Memory B cell (primary cell): ENCODE data around the gene CLK2.

Source experiments
- ATAC-seq: fragments of 150-1000 bp; cut with Tn5 transposase; 2 replicates; pipeline ENCODE4 v1.10.0; 2021; ENCODE audit warnings: low read depth, mild to moderate bottlenecking, moderate library complexity
- DNase-seq, 2 donors: peaks; one replicate each; pipeline ENCODE4 v3.0.0; 2022; ENCODE audit warnings: low spot score in 2 of 2
- H3K27ac Mint-ChIP-seq: one replicate; pipeline ENCODE4 v1.8.0; 2022; ENCODE audit warnings: mild to moderate bottlenecking, moderate library complexity, mixed read lengths
- H3K27me3 Mint-ChIP-seq: one replicate; pipeline ENCODE4 v1.8.0; 2022; ENCODE audit warnings: mixed read lengths
- H3K36me3 Mint-ChIP-seq: one replicate; pipeline ENCODE4 v1.8.0; 2022; ENCODE audit warnings: mild to moderate bottlenecking, mixed read lengths
- H3K4me1 Mint-ChIP-seq: one replicate; pipeline ENCODE4 v1.8.0; 2022; ENCODE audit warnings: mixed read lengths
- H3K4me3 Mint-ChIP-seq: one replicate; pipeline ENCODE4 v1.8.0; 2022; ENCODE audit warnings: mild to moderate bottlenecking, moderate library complexity, mixed read lengths
- H3K9me3 Mint-ChIP-seq: one replicate; pipeline ENCODE4 v1.8.0; 2022; ENCODE audit warnings: mixed read lengths

Gene CLK2

DNA sequence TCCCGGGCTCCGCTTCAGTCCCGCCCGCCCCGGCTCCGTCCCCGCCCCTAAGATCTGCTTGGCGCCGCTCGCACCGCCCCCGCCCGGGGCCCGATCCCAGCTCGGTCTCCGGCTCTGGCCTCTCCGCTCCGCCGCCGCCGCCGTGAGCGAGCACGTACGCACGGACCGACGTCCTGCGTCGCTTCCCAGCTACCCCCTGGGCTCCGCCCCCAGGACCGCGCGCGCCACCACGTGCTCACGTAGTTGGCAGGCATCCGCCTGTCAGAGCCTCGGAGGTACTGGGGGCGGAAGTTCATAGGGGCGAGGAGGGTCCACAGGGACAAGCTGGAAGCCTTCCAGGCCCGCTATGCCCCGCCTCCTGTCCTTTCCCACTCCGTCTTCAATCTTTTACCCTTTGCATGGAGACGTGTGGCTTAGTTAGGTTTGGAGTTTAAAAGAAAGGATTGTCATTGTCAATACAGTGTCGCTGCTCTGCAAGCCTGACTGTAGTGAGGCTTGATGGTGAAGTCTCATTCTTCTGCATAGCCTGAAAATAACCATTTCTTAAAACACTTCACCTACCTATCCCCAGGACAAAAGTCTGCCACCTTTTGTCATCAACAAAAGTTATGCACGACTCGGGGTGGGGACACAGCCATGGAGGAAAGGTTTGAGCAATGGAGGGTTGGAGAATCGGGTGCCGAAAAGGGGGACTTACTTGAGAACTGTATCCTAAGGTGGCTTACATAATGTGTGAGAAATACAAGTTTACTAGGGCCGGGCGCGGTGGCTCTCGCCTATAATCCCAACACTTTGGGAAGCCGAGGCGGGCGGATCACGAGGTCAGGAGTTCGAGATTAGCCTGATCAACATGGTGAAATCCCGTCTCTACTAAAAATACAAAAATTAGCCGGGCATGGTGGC is at the start of gene CLK2:
TSS of gene CLK2 (minus strand) at position 162 of the 903 bp plus-strand sequence. CDS start 2,527 bp downstream, outside the sequence.
- peak within 1 kb of the TSS; percentile 92 for H3K4me3 Mint-ChIP-seq
- ATAC-seq (peak; percentile 85), DNase-seq (peak; percentile 88 to 90)
- peaks cover 13% of the 10 kb centered on the region for H3K36me3 Mint-ChIP-seq
- no peaks in the 10 kb centered on the region for H3K9me3 Mint-ChIP-seq
- H3K4me1 Mint-ChIP-seq: peaks cover 37% of the 10 kb centered on the region
- H3K27me3 Mint-ChIP-seq: no peaks in the 10 kb centered on the region
- H3K27ac Mint-ChIP-seq: peak within 1 kb of the TSS; percentile 93

DNA sequence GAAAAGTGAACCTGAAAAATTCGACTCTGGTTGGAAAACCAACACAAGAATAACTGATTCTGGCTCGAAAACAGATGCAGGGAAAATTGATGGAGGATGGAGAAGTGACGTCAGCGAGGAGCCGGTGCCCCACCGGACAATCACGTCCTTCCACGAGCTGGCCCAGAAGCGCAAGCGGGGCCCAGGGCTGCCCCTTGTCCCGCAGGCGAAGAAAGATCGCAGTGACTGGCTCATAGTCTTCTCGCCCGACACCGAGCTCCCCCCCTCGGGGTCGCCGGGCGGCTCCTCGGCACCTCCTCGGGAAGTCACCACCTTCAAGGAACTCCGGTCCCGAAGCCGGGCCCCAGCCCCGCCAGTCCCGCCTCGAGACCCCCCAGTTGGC is 49.3 kb upstream of the CLK2 start:
- Mint-ChIP-seq H3K36me3 (peaks cover 4% of the 10 kb centered on the region), H3K4me3 (peak overlapping the region; percentile 92), H3K9me3 (no peaks in the 10 kb centered on the region), H3K4me1 (peaks cover 22% of the 10 kb centered on the region), H3K27ac (no peak overlapping the region), H3K27me3 (no peaks in the 10 kb centered on the region)
- DNase-seq: no peak
- ATAC-seq: no peak

DNA sequence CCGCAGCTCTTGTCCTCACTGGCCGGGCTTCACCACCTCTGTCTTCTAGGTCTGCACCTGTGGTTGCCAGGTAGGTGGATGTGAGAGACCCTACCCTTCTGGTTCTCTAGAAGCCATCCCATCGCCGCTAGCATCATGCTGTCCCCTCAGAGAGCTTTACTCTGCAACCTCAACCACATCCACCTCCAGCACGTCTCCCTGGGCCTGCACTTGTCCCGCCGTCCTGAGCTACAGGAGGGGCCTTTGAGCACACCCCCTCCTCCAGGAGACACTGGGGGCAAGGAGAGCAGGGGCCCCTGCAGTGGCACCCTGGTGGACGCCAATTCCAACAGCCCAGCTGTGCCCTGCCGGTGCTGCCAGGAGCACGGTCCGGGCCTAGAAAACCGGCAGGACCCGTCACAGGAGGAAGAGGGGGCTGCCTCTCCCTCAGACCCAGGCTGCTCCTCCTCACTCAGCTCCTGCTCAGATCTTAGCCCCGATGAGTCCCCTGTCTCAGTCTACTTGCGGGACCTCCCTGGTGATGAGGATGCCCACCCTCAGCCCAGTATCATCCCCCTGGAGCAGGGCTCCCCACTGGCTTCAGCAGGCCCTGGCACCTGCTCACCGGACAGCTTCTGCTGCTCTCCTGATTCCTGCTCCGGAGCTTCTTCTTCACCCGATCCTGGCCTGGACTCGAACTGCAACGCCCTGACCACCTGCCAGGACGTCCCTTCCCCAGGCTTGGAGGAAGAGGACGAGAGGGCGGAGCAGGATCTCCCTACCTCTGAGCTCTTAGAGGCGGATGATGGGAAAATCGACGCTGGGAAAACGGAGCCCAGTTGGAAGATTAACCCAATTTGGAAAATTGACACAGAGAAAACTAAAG is 48.6 kb upstream of the CLK2 start:
- Mint-ChIP-seq H3K4me1 (peaks cover 22% of the 10 kb centered on the region), H3K27ac (no peak overlapping the region), H3K36me3 (peaks cover 4% of the 10 kb centered on the region), H3K27me3 (no peaks in the 10 kb centered on the region), H3K9me3 (no peaks in the 10 kb centered on the region), H3K4me3 (peak overlapping the region; percentile 92)
- DNase-seq: no peak
- no peak for ATAC-seq

DNA sequence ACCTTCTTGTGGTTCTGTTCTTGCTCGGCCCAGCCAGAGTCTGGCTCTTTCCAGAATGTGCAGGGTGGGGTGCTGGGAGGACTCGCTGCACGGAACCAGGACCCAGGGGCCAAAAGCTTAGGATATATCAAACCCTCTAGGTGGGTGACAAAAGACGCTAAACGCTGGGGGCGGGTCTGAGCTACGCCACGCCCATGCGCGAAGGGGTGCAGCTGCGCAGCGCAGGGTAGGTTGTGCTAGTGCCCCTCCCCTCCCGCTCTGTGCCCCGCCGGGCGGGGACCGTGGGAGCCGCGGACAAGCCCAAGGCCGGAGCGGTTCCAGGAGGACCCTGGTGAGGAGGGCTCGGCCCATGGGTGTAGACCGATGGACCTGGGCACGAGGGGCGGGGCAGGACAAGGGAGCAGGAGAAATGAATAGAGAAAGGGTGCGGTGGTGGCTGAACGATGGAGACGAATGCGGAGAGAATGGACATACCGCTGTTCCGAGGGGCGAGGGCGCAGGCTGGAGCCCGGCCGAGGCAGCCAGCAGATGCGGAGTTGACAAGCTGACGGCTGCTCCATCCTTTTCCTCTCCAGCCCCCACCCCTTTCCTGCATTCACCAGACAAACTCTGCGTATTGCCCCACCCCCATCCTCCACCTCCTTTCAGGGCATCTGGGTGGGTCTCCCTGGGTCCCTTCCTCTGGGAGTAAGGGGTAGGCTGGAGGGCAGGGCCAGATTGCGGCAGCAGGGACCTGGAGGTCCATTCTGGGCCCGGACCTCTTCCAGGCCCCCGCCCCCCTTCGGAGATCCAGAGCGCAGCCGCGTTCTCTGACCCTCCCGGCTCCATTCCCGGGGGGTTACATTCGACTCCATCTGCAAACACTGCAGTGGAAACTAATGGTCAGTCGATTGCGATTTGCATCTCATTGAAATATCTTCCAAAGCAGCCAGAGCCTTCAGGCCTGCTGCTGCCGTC is 47.6 kb upstream of the CLK2 start, which contains the start of gene RUSC1:
TSS of gene RUSC1 (plus strand) at position 234 of the 957 bp plus-strand sequence. CDS start 880 bp downstream, outside the sequence.
- DNase-seq: peak; percentile 52 to 61
- H3K36me3 Mint-ChIP-seq: peaks cover 4% of the 10 kb centered on the region
- no peaks in the 10 kb centered on the region for H3K27me3 Mint-ChIP-seq
- peak within 1 kb of the TSS; percentile 78 for H3K4me3 Mint-ChIP-seq
- no peaks in the 10 kb centered on the region for H3K9me3 Mint-ChIP-seq
- ATAC-seq: peak; percentile 21
- H3K27ac Mint-ChIP-seq: no peak within 1 kb of the TSS
- peaks cover 19% of the 10 kb centered on the region for H3K4me1 Mint-ChIP-seq

DNA sequence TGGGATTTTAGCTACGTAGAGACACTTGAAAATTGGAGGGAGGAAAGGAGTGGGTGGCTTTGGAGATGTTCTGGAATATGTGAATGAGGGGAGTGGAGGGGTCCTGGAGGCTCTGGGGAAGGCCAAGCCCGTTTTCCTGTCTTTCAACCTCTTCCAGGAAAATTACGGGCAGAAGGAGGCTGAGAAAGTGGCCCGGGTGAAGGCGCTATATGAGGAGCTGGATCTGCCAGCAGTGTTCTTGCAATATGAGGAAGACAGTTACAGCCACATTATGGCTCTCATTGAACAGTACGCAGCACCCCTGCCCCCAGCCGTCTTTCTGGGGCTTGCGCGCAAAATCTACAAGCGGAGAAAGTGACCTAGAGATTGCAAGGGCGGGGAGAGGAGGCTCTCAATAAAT is 46.9 kb upstream of the CLK2 start:
- Mint-ChIP-seq H3K27me3 (no peaks in the 10 kb centered on the region), H3K9me3 (no peaks in the 10 kb centered on the region), H3K36me3 (peaks cover 4% of the 10 kb centered on the region), H3K4me1 (peaks cover 16% of the 10 kb centered on the region), H3K4me3 (peak overlapping the region; percentile 78), H3K27ac (no peak overlapping the region)
- no peak for ATAC-seq
- DNase-seq: no peak

DNA sequence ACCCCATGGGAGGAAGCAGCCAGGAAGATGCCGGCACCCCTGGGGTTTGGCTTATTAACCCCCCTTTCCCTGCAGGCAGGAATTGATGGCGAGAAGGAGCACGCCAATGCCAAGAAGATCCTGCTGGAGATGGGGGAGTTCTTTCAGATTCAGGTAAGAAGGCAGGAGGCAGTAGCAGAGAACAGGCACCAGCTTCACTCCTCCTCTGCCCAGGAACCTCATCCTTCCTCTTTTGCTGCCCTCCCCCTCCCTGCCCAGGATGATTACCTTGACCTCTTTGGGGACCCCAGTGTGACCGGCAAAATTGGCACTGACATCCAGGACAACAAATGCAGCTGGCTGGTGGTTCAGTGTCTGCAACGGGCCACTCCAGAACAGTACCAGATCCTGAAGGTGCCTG is 46.2 kb upstream of the CLK2 start:
- DNase-seq (no peak), ATAC-seq (no peak)
- H3K4me1 Mint-ChIP-seq: peaks cover 16% of the 10 kb centered on the region
- no peak overlapping the region for H3K27ac Mint-ChIP-seq
- no peak overlapping the region for H3K4me3 Mint-ChIP-seq
- no peaks in the 10 kb centered on the region for H3K9me3 Mint-ChIP-seq
- peaks cover 4% of the 10 kb centered on the region for H3K36me3 Mint-ChIP-seq
- no peaks in the 10 kb centered on the region for H3K27me3 Mint-ChIP-seq

DNA sequence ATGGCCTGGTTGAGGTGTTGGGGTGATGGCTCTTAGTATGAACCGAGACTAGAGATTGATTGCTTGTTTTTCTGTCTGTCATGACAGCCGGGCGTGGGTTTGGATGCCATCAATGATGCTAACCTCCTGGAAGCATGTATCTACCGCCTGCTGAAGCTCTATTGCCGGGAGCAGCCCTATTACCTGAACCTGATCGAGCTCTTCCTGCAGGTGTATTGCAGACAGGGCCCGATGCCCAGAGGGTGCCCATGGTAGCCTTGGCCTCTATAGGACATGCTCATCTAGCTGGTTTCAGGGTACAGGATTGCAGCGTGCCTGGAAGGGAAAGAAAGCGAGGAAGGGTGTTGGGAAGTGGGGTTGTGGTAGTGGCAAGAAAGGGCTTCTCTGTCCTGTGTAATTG is 44.8 kb upstream of the CLK2 start:
- ATAC-seq (no peak), DNase-seq (no peak)
- H3K36me3 Mint-ChIP-seq: peaks cover 10% of the 10 kb centered on the region
- H3K27me3 Mint-ChIP-seq: no peaks in the 10 kb centered on the region
- H3K9me3 Mint-ChIP-seq: no peaks in the 10 kb centered on the region
- no peak overlapping the region for H3K27ac Mint-ChIP-seq
- H3K4me1 Mint-ChIP-seq: peaks cover 16% of the 10 kb centered on the region
- H3K4me3 Mint-ChIP-seq: no peak overlapping the region

DNA sequence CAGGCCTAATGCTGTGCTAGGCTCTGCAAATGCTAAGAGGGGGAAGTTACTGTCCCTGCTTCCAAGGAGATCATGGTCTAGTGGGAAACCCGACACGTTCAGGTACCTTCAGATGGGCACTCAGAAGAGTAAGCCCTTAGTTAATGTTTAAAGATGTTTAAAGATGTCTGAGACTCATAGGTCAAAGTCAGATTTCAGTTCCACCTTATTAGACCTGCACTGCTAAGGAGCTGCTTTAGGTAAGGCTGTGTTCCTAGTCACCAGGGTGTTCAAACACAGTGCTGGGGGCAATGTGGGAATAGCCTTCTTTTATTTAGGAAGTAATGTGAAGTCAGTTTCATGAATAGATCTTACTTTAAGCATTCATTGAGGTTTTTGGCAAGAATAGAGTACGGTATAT is 43.6 kb upstream of the CLK2 start:
- H3K27ac Mint-ChIP-seq: no peak overlapping the region
- H3K9me3 Mint-ChIP-seq: no peaks in the 10 kb centered on the region
- no peaks in the 10 kb centered on the region for H3K27me3 Mint-ChIP-seq
- DNase-seq: no peak
- H3K4me3 Mint-ChIP-seq: no peak overlapping the region
- ATAC-seq: no peak
- H3K4me1 Mint-ChIP-seq: peaks cover 16% of the 10 kb centered on the region
- peaks cover 17% of the 10 kb centered on the region for H3K36me3 Mint-ChIP-seq

DNA sequence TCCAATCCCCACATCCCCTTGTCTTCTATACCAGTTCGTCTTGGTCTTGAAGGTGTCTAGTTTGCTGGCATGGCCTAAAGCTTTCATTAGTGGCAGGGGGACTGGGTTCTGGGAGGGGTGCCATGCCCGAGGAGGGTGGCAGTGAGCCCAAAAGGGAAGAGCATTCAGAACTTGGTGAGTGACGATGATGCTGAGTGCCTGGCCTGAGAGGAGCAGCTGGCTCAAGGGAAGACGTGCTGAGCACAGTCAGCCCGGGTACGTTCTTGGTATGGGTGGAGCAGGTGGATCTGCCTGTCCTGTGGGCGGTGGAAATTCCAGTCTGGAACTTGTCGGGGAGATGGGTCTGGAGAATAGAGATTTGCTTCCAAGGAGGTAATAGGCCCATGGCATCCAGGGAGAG is 40.0 kb upstream of the CLK2 start:
- Mint-ChIP-seq H3K27ac (no peak overlapping the region), H3K9me3 (no peaks in the 10 kb centered on the region), H3K27me3 (no peaks in the 10 kb centered on the region), H3K36me3 (peaks cover 13% of the 10 kb centered on the region), H3K4me3 (no peak overlapping the region), H3K4me1 (peaks cover 6% of the 10 kb centered on the region)
- ATAC-seq (no peak), DNase-seq (no peak)

DNA sequence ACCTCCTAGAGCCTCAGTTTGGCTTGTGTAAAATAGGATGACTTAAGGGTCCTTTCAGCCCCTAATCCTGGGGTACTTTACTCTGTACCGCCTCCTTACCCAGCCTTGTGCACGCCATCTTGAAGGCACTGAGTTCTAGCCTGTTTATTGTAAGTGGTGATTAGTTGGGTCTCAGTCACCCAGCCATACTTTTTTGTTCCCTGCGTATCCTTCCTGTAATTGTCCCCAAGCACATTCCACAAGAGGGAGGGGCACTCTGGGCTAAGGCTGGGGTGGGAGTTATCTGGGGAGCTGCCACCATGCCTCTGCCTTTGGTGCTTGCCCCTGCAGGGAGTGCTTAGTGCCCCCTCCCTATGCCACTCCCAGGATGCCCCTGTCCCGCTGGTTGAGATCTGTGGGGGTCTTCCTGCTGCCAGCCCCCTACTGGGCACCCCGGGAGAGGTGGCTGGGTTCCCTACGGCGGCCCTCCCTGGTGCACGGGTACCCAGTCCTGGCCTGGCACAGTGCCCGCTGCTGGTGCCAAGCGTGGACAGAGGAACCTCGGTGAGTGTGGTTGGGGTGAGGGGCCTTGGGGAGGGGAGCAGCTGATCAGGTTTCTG is 36.2 kb upstream of the CLK2 start:
- Mint-ChIP-seq H3K4me3 (peak overlapping the region; percentile 94), H3K27me3 (no peaks in the 10 kb centered on the region), H3K36me3 (peaks cover 13% of the 10 kb centered on the region), H3K27ac (peak overlapping the region; percentile 94), H3K4me1 (peaks cover 6% of the 10 kb centered on the region), H3K9me3 (no peaks in the 10 kb centered on the region)
- DNase-seq (no peak), ATAC-seq (no peak)

DNA sequence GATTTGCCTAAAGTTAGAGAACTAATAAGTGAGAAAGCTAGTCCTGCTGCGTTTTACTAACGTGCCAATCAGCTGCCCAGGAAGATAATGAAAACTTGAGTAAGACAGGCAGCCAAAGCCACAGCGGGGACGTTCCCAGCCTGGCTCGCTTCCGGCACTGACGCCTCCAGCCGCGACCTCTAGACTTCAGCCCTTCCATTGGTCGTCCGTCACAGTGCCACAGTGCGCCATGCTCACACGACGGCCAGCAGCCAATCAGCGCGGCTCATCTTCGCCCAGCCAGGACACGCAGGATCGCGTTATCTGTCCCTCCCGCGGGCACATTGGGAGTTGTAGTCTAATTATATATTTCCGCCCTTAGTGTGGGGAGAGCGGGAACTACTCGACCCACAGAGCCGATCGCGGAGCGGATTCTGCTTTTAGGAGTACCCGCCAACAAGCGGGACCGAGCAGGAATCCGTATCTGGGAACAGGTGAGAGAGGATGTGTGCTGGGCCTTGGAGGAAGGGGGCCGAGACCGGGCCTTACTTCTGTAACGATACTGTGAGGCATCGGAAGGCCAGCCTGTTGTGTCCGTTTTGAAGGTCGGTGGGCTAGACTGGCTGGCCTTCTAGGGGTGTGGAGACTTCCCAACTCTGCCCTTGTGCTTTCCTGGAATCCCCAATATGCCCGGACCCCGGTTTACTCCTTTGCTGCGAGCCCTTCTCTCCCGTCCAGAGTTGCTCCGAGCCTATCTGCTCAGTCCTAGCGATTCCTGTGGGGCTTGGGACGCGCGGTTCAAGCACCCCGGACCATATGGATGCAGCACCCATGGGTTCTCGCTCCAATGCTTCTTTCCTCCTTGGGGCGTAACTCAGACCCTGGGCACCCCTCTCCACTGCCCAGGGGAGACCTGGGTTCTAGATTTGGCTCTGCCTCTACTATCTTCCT is 35.5 kb upstream of the CLK2 start, which contains the start of gene FDPS:
TSS of gene FDPS (plus strand) at position 374 of the 930 bp plus-strand sequence. CDS start 924 bp downstream, outside the sequence.
- DNase-seq: peak; percentile 82 to 93
- Mint-ChIP-seq H3K27ac (peak within 1 kb of the TSS; percentile 94), H3K4me1 (peaks cover 6% of the 10 kb centered on the region), H3K27me3 (no peaks in the 10 kb centered on the region), H3K4me3 (peak within 1 kb of the TSS; percentile 94), H3K36me3 (peaks cover 13% of the 10 kb centered on the region), H3K9me3 (no peaks in the 10 kb centered on the region)
- ATAC-seq: peak; percentile 95

DNA sequence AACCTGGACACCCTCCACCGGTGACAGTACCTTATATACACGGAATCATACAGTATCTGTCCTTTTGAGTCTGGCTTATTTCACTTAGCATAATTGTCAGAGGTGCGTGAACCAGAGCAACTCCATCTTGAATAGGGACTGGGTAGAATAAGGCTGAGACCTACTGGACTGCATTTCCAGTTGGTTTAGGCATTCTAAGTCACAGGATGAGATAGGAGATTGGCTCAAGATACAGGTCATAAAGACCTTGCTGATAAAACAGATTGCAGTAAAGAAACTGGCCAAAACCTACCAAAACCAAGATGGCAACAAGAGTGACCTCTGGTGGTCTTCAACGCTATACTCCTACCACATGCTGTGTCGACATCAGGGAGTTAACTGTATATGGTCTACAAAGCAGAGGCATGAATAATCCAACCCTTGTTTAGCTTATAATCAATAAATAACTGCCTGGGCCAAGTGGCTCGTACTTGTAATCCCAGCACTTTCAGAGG is 34.0 kb upstream of the CLK2 start:
- H3K9me3 Mint-ChIP-seq: no peaks in the 10 kb centered on the region
- H3K4me3 Mint-ChIP-seq: peak overlapping the region; percentile 2

More for the DNA sequence above, 34.0 kb upstream of the CLK2 start:
- peaks cover 4% of the 10 kb centered on the region for H3K36me3 Mint-ChIP-seq
- no peak for DNase-seq
- H3K4me1 Mint-ChIP-seq: peaks cover 6% of the 10 kb centered on the region
- no peak for ATAC-seq
- peak overlapping the region; percentile 64 for H3K27ac Mint-ChIP-seq
- H3K27me3 Mint-ChIP-seq: no peaks in the 10 kb centered on the region
